KMS-11 (cell line): ENCODE results near the gene CDC14B.

Source experiments
- H2AFZ ChIP-seq: fragments of 200-600 bp; sonication (generic); 2 replicates; pipeline ENCODE4 v1.6.1; 2016; ENCODE audit warnings: antibody characterized with exemption, mixed run types, low read depth
- H3K27ac ChIP-seq: fragments of 200-600 bp; sonication (generic); 2 replicates; pipeline ENCODE4 v1.6.1; 2016; ENCODE audit warnings: mild to moderate bottlenecking, mixed run types
- H3K27me3 ChIP-seq: fragments of 200-600 bp; sonication (generic); 2 replicates; pipeline ENCODE4 v1.6.1; 2017; ENCODE audit warnings: mild to moderate bottlenecking, low read depth, mixed run types, moderate library complexity; ENCODE audit not compliant: insufficient read depth
- H3K36me3 ChIP-seq: fragments of 200-600 bp; sonication (generic); 2 replicates; pipeline ENCODE4 v1.6.1; 2017; ENCODE audit warnings: mild to moderate bottlenecking, mixed run types; ENCODE audit not compliant: insufficient read depth
- H3K4me1 ChIP-seq: fragments of 200-600 bp; sonication (generic); 2 replicates; pipeline ENCODE4 v1.6.1; 2016; ENCODE audit warnings: mild to moderate bottlenecking, low read depth, mixed run types; ENCODE audit not compliant: poor library complexity, severe bottlenecking
- H3K4me2 ChIP-seq: fragments of 200-600 bp; sonication (generic); 2 replicates; pipeline ENCODE4 v1.7.0; 2016; ENCODE audit warnings: mild to moderate bottlenecking, mixed run types
- H3K4me3 ChIP-seq: fragments of 200-600 bp; sonication (generic); IDR thresholded peaks from 2 replicates; pipeline ENCODE4 v1.6.1; 2017; ENCODE audit warnings: low read depth, low read length, mixed read lengths; ENCODE audit not compliant: insufficient read depth
- H3K79me2 ChIP-seq: fragments of 200-600 bp; sonication (generic); 2 replicates; pipeline ENCODE4 v1.6.1; 2016; ENCODE audit warnings: low read depth, mixed run types; ENCODE audit not compliant: insufficient read depth
- H3K9ac ChIP-seq: fragments of 200-600 bp; sonication (generic); 2 replicates; pipeline ENCODE4 v1.6.1; 2016; ENCODE audit warnings: mild to moderate bottlenecking, mixed run types
- H4K20me1 ChIP-seq: fragments of 200-600 bp; sonication (generic); 2 replicates; pipeline ENCODE4 v1.6.1; 2016; ENCODE audit warnings: mild to moderate bottlenecking, mixed run types; ENCODE audit not compliant: insufficient read depth
- CTCF ChIP-seq: fragments of 200-600 bp; sonication (generic); conservative IDR thresholded peaks from 2 replicates; pipeline ENCODE4 v1.6.1; 2017; ENCODE audit warnings: low read depth, mild to moderate bottlenecking, antibody characterized with exemption, low read length, moderate library complexity, mixed read lengths

The CDC14B gene

GRCh38 chr9:96453625-96454024, 166.0 kb downstream of the CDC14B start:
- Histone ChIP-seq H2AFZ (no peak overlapping the region), H3K4me3 (no peak overlapping the region), H3K27ac (no peak overlapping the region), H3K4me2 (no peak overlapping the region), H3K79me2 (no peaks in the 10 kb centered on the region), H3K36me3 (no peaks in the 10 kb centered on the region), H3K9ac (no peak overlapping the region), H4K20me1 (no peaks in the 10 kb centered on the region), H3K4me1 (peaks cover 16% of the 10 kb centered on the region), H3K27me3 (no peaks in the 10 kb centered on the region)
- no peak for TF ChIP-seq CTCF

GRCh38 chr9:96450613-96451528, 168.8 kb downstream of the CDC14B start:
- Histone ChIP-seq H3K79me2 (no peaks in the 10 kb centered on the region), H3K9ac (peak overlapping the region; percentile 11; the same call in 1 of the 2 replicates), H4K20me1 (no peaks in the 10 kb centered on the region), H3K27ac (no peak overlapping the region), H3K4me3 (no peak overlapping the region), H2AFZ (peak overlapping the region; percentile 73), H3K27me3 (no peaks in the 10 kb centered on the region), H3K36me3 (no peaks in the 10 kb centered on the region), H3K4me2 (peak overlapping the region; percentile 63), H3K4me1 (peaks cover 16% of the 10 kb centered on the region)
- no peak for TF ChIP-seq CTCF
